ENCODE data around the gene TNS3.
"Not testable (repeated sequence)": the region's sequence is repeated elsewhere in the genome, so short reads cannot be mapped to it uniquely, and the experiment has no call there.

Gene TNS3

GRCh38 chr7:47581804-47582763 lies at the start of gene TNS3:
Gene TNS3 (minus strand): TSS chr7:47582111. CDS start chr7:47439636, 142,475 bp downstream.
- peak; percentile 73 for DNase-seq

GRCh38 chr7:47631711-47632110 lies 49.8 kb upstream of the TNS3 start:
- DNase-seq, result no peak

GRCh38 chr7:47627580-47628283 lies 45.8 kb upstream of the TNS3 start:
- DNase-seq, result no peak

- DNase-seq, result no peak
Observed at GRCh38 chr7:47625861-47626715, 44.2 kb upstream of the TNS3 start.

GRCh38 chr7:47624689-47625088 lies 42.8 kb upstream of the TNS3 start:
- no peak for DNase-seq

- no peak for DNase-seq
Observed at GRCh38 chr7:47622946-47623640, 41.2 kb upstream of the TNS3 start.

GRCh38 chr7:47622586-47622945 lies 40.7 kb upstream of the TNS3 start:
- DNase-seq, result no peak

- no peak for DNase-seq
Observed at GRCh38 chr7:47621979-47622561, 40.2 kb upstream of the TNS3 start.

- DNase-seq, result no peak
Observed at GRCh38 chr7:47621347-47621746, 39.4 kb upstream of the TNS3 start.

- no peak for DNase-seq
Observed at GRCh38 chr7:47619806-47620205, 37.9 kb upstream of the TNS3 start.

GRCh38 chr7:47617131-47617530 lies 35.2 kb upstream of the TNS3 start:
- DNase-seq, result no peak

- DNase-seq, result no peak
Observed at GRCh38 chr7:47614450-47614849, 32.5 kb upstream of the TNS3 start.

- no peak for DNase-seq
Observed at GRCh38 chr7:47611045-47611511, 29.2 kb upstream of the TNS3 start.

GRCh38 chr7:47610506-47611044 lies 28.7 kb upstream of the TNS3 start:
- DNase-seq, result no peak

GRCh38 chr7:47609803-47610452 lies 28.0 kb upstream of the TNS3 start:
- no peak for DNase-seq

GRCh38 chr7:47606593-47607046 lies 24.7 kb upstream of the TNS3 start:
- not testable (repeated sequence) for DNase-seq

- no peak for DNase-seq
Observed at GRCh38 chr7:47605816-47606575, 24.1 kb upstream of the TNS3 start.

GRCh38 chr7:47604496-47604890 lies 22.6 kb upstream of the TNS3 start:
- DNase-seq, result no peak

- DNase-seq, result not testable (repeated sequence)
Observed at GRCh38 chr7:47603514-47604255, 21.8 kb upstream of the TNS3 start.

Measured in hematopoietic multipotent progenitor cell treated with erythropoietin and hydrocortisone succinate and interleukin-3 and kit ligand, for 4 days (in vitro differentiated cells).